ENCODE measurements around the gene GRHL1. TPM values are rescaled to one million over a fixed set of nuclear protein-coding genes. Genes with fewer than 3 reads are reported as not detected.

Gene GRHL1
- total and polyA plus RNA-seq, 2 donors (not counting 1 experiment from before 2014, with no cell fraction given), result 0.25 to 0.76 TPM

- ChIA-PET POLR2A (interaction anchor here (0.6 to 2.2 kb wide), 4 partner anchors 14 to 185 kb away, joined by 4 to 16 read pairs (median 6); partner anchors contain the start of genes KLF11 and TAF1B), CTCF (interaction anchor here (0.6 to 6.9 kb wide), 8 partner anchors 9 to 406 kb away, joined by 3 to 59 read pairs (median 4); no protein-coding TSS in a partner anchor)
- Histone ChIP-seq H3K27me3 (replicated peaks in 1 of 4; ENCODE audit: control extremely low read depth in 1 of 4, control insufficient read depth in 3 of 4, insufficient read depth in 4 of 4, low read length in 3 of 4) (no peaks in the 10 kb centered on the region), H3K36me3 (replicated peaks in 1 of 2; ENCODE audit: control extremely low read depth in 1 of 2, control insufficient read depth in 1 of 2, extremely low read depth in 1 of 2, insufficient read depth in 2 of 2, low read length in 1 of 2) (no peaks in the 10 kb centered on the region), H3K27ac (ENCODE audit: low read length in 2 of 2) (peak overlapping the region; percentile 75 to 96), H4K20me1 (ENCODE audit: control insufficient read depth, insufficient read depth, low read length, poor library complexity, severe bottlenecking) (no peaks in the 10 kb centered on the region), H3K79me2 (ENCODE audit: control insufficient read depth, insufficient read depth, low read length) (peaks cover 9% of the 10 kb centered on the region), H3K4me2 (replicated peaks; ENCODE audit: low read depth, low read length, poor library complexity, severe bottlenecking) (peak overlapping the region; percentile 83), H2AFZ (ENCODE audit: insufficient read depth, low read depth, low read length, poor library complexity, severe bottlenecking) (peak overlapping the region; percentile 79), H3K4me3 (ENCODE audit: control extremely low read depth in 1 of 5, extremely low read depth in 1 of 5, insufficient read depth in 1 of 5, low read depth in 2 of 5, low read length in 4 of 5) (peak overlapping the region in 3 of 5 experiments; percentile 59 to 76 (median 71)), H3K9ac (ENCODE audit: low read length) (peak overlapping the region; percentile 82), H3K9me3 (ENCODE audit: control extremely low read depth in 1 of 3, control insufficient read depth in 2 of 3, insufficient read depth in 1 of 3, low read length in 2 of 3) (no peaks in the 10 kb centered on the region), H3K4me1 (ENCODE audit: control insufficient read depth in 2 of 2, insufficient read depth in 2 of 2, low read length in 2 of 2) (peaks cover 44 to 56% of the 10 kb centered on the region in 2 donors)
- Mint-ChIP-seq H3K27me3 (no peaks in the 10 kb centered on the region), H3K4me3 (peak overlapping the region; percentile 82), H3K4me1 (peaks cover 46% of the 10 kb centered on the region), H3K9me3 (ENCODE audit: insufficient read depth) (no peaks in the 10 kb centered on the region), H3K27ac (peak overlapping the region; percentile 86)
- WGBS (ENCODE audit: insufficient coverage), result 93% methylated on average over 15 of the region's 16 CpGs
- TF ChIP-seq EZH2 (IDR thresholded peaks at IDR 0.05; ENCODE audit: borderline replicate concordance, insufficient read depth, low read depth, low read length, poor library complexity, severe bottlenecking) (no peak), CTCF (IDR thresholded peaks at IDR 0.05) (no peak)
- intact Hi-C loops (cut with micrococcal nuclease), result no loop called here
- ATAC-seq (ENCODE audit: low read depth) (no peak), DNase-seq (no peak)
Observed at GRCh38 chr2:10028407-10028987, 77.0 kb downstream of the GRHL1 start.
